Trophoblast cell (in vitro differentiated cells and primary cell): ENCODE measurements around the gene TAX1BP3.

Source experiments
- DNase-seq, 2 donors: peaks; one replicate each; pipeline ENCODE4 v3.0.0-alpha.2; 2016
- H2AFZ ChIP-seq: 2 replicates; pipeline ENCODE4 v1.6.1; 2013; ENCODE audit warnings: low read length, moderate library complexity, mild to moderate bottlenecking; ENCODE audit not compliant: insufficient read depth, poor library complexity
- H2AK5ac ChIP-seq: 2 replicates; pipeline ENCODE4 v1.6.1; 2013; ENCODE audit warnings: mild to moderate bottlenecking, low read length
- H2BK120ac ChIP-seq: 2 replicates; pipeline ENCODE4 v1.6.1; 2013; ENCODE audit warnings: low read length, mild to moderate bottlenecking, moderate library complexity; ENCODE audit not compliant: insufficient read depth, poor library complexity
- H2BK12ac ChIP-seq: 2 replicates; pipeline ENCODE4 v1.6.1; 2013; ENCODE audit warnings: mild to moderate bottlenecking, low read length, moderate library complexity
- H2BK5ac ChIP-seq: 2 replicates; pipeline ENCODE4 v1.6.1; 2013; ENCODE audit warnings: low read length, low read depth, moderate library complexity, mild to moderate bottlenecking; ENCODE audit not compliant: poor library complexity
- H3K14ac ChIP-seq: 2 replicates; pipeline ENCODE4 v1.6.1; 2013; ENCODE audit warnings: mild to moderate bottlenecking, low read length
- H3K18ac ChIP-seq: 2 replicates; pipeline ENCODE4 v1.6.1; 2013; ENCODE audit warnings: mild to moderate bottlenecking, low read length
- H3K23ac ChIP-seq: 2 replicates; pipeline ENCODE4 v1.6.1; 2013; ENCODE audit warnings: low read length
- H3K27ac ChIP-seq: 2 replicates; pipeline ENCODE4 v1.5.1; 2013; ENCODE audit warnings: low read depth, mild to moderate bottlenecking, inconsistent platforms, low read length, moderate library complexity
- H3K27me3 ChIP-seq: 2 replicates; pipeline ENCODE4 v1.6.1; 2013; ENCODE audit warnings: inconsistent platforms, mild to moderate bottlenecking, low read length, moderate library complexity; ENCODE audit not compliant: insufficient read depth
- H3K36me3 ChIP-seq, 2 experiments: 1 replicate in 1 of 2; 2 replicates in 1 of 2; pipeline ENCODE4 v1.6.1; 2013; ENCODE audit warnings: low read length in 2 of 2, mild to moderate bottlenecking in 2 of 2, moderate library complexity in 1 of 2; ENCODE audit not compliant: insufficient read depth in 2 of 2, control insufficient read depth in 1 of 2
- H3K4ac ChIP-seq: 2 replicates; pipeline ENCODE4 v1.6.1; 2013; ENCODE audit warnings: low read depth, mild to moderate bottlenecking, low read length, moderate library complexity
- H3K4me1 ChIP-seq, 2 experiments: 1 replicate in 1 of 2; 2 replicates in 1 of 2; pipeline ENCODE4 v1.6.1; 2013; ENCODE audit warnings: low read length in 2 of 2, mild to moderate bottlenecking in 2 of 2, moderate library complexity in 1 of 2; ENCODE audit not compliant: insufficient read depth in 2 of 2, control insufficient read depth in 1 of 2
- H3K4me2 ChIP-seq: 2 replicates; pipeline ENCODE4 v1.6.1; 2013; ENCODE audit warnings: inconsistent platforms, mild to moderate bottlenecking, low read length, moderate library complexity
- H3K4me3 ChIP-seq: 2 replicates; pipeline ENCODE4 v1.5.1; 2013; ENCODE audit warnings: mild to moderate bottlenecking, low read depth, low read length, inconsistent platforms
- H3K79me1 ChIP-seq: one replicate; pipeline ENCODE4 v1.6.1; 2013; ENCODE audit warnings: low read length
- H3K79me2 ChIP-seq: 2 replicates; pipeline ENCODE4 v1.6.1; 2013; ENCODE audit warnings: low read length, mild to moderate bottlenecking; ENCODE audit not compliant: control insufficient read depth, insufficient read depth, poor library complexity
- H3K9ac ChIP-seq: 2 replicates; pipeline ENCODE4 v1.6.1; 2013; ENCODE audit warnings: mild to moderate bottlenecking, low read length
- H3K9me3 ChIP-seq: 2 replicates; pipeline ENCODE4 v1.6.1; 2013; ENCODE audit warnings: low read depth, mild to moderate bottlenecking, control low read depth, inconsistent platforms, low read length; ENCODE audit not compliant: insufficient read depth
- H4K12ac ChIP-seq: 2 replicates; pipeline ENCODE4 v1.6.1; 2013; ENCODE audit warnings: low read depth, mild to moderate bottlenecking, low read length, moderate library complexity
- H4K8ac ChIP-seq: 2 replicates; pipeline ENCODE4 v1.6.1; 2013; ENCODE audit warnings: low read depth, mild to moderate bottlenecking, low read length, moderate library complexity
- H4K91ac ChIP-seq: one replicate; pipeline ENCODE4 v1.6.1; 2013; ENCODE audit warnings: low read depth, mild to moderate bottlenecking, low read length, moderate library complexity
- WGBS: extraction: QIAGEN DNeasy Blood & Tissue Kit; methylation state at CpG from one replicate; pipeline ENCODE4 v1.1.7; 2013; ENCODE audit warnings: missing lambda C conversion rate; ENCODE audit not compliant: insufficient read length, insufficient coverage; ENCODE audit errors: extremely low coverage; 5-methylcytosine and 5-hydroxymethylcytosine counted together

The TAX1BP3 gene

DNA sequence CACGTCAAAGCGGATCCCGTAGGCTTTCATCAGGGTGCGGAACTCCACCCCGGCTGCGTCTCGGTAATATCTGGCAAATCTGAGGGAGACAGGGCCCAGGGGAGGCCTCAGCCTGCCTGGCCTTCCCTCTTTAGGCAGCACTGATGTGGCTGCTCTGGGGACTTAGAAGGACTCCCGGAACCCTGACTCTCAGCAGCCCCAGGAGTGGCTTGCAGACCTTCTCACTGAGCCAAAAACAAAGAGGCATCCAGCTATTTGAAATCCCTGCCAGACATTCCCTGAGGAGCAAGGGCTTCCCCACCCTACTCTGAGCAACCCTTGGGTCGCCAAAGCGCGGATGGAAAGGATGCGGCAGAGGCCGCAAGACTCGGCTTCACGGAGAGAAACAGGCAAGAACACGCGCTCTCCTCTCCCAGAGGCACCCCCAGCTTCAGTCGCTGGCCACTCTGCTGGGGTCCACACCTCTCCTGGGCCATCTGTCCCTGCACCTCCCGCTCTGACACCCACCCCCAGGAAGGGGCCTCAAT lies 19.7 kb upstream of the TAX1BP3 start:
- Histone ChIP-seq H3K4me2 (no peak overlapping the region), H2BK5ac (no peak overlapping the region), H3K27me3 (no peaks in the 10 kb centered on the region), H3K18ac (no peak overlapping the region), H3K23ac (no peak overlapping the region), H2AK5ac (no peak overlapping the region), H2BK12ac (no peak overlapping the region), H4K12ac (no peak overlapping the region), H4K8ac (no peak overlapping the region), H3K9me3 (peaks cover 2% of the 10 kb centered on the region), H3K79me1 (no peaks in the 10 kb centered on the region), H3K4me3 (no peak overlapping the region), H4K91ac (no peak overlapping the region), H2BK120ac (no peak overlapping the region), H3K4me1 (no peaks in the 10 kb centered on the region), H3K27ac (no peak overlapping the region), H3K14ac (no peak overlapping the region), H3K9ac (no peak overlapping the region), H2AFZ (no peak overlapping the region), H3K79me2 (no peaks in the 10 kb centered on the region), H3K4ac (no peak overlapping the region), H3K36me3 (no peaks in the 10 kb centered on the region)
- no CpG with 5 or more reads among the region's 19 CpGs for WGBS
- DNase-seq = no peak

DNA sequence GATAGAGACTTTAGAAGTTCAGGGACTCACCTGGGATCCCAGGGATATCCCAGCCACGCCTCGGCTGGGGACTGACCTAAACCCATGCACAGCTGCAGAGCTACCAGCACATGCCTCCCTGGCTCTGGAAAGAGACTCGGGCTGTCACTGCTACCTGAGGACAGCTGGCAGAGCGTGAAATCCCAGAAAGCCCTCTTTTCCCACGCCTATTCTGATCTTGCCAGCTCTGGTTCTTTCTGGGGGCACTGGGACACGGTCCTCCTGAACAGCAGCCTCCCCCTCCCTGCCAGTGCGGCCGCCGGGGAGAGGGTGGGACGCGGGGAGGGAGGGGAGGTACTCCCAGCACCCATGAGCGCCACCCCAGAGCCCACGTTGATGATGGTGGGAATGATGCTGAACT lies 16.8 kb upstream of the TAX1BP3 start:
- no peaks in the 10 kb centered on the region for H3K36me3 ChIP-seq
- no peak overlapping the region for H4K8ac ChIP-seq
- no peak overlapping the region for H3K18ac ChIP-seq
- H2AK5ac ChIP-seq = no peak overlapping the region
- no peak overlapping the region for H3K9ac ChIP-seq
- no peak overlapping the region for H4K12ac ChIP-seq
- no peaks in the 10 kb centered on the region for H3K79me1 ChIP-seq
- H3K27me3 ChIP-seq = no peaks in the 10 kb centered on the region
- no CpG with 5 or more reads among the region's 13 CpGs for WGBS
- H3K4me3 ChIP-seq = no peak overlapping the region
- H2AFZ ChIP-seq = no peak overlapping the region
- H3K23ac ChIP-seq = no peak overlapping the region
- H3K4me2 ChIP-seq = no peak overlapping the region
- no peak overlapping the region for H4K91ac ChIP-seq
- H2BK120ac ChIP-seq = no peak overlapping the region
- no peak for DNase-seq
- H3K9me3 ChIP-seq = peaks cover 2% of the 10 kb centered on the region
- no peak overlapping the region for H3K4ac ChIP-seq
- H3K4me1 ChIP-seq = no peaks in the 10 kb centered on the region
- no peak overlapping the region for H3K14ac ChIP-seq
- H3K27ac ChIP-seq = no peak overlapping the region
- no peaks in the 10 kb centered on the region for H3K79me2 ChIP-seq
- no peak overlapping the region for H2BK5ac ChIP-seq
- no peak overlapping the region for H2BK12ac ChIP-seq

GRCh38 chr17:3683054-3683511 lies 14.7 kb upstream of the TAX1BP3 start:
- Histone ChIP-seq H3K79me2 (no peaks in the 10 kb centered on the region), H3K14ac (no peak overlapping the region), H2BK12ac (no peak overlapping the region), H3K27me3 (no peaks in the 10 kb centered on the region), H4K91ac (no peak overlapping the region), H2BK5ac (no peak overlapping the region), H4K12ac (no peak overlapping the region), H3K4me3 (no peak overlapping the region), H3K4ac (no peak overlapping the region), H3K9me3 (no peaks in the 10 kb centered on the region), H3K27ac (no peak overlapping the region), H2BK120ac (no peak overlapping the region), H3K9ac (no peak overlapping the region), H3K23ac (no peak overlapping the region), H3K79me1 (no peaks in the 10 kb centered on the region), H3K18ac (no peak overlapping the region), H3K4me2 (no peak overlapping the region), H2AK5ac (no peak overlapping the region), H3K4me1 (no peaks in the 10 kb centered on the region), H2AFZ (no peak overlapping the region), H4K8ac (no peak overlapping the region), H3K36me3 (no peaks in the 10 kb centered on the region)
- DNase-seq = peak in 1 of 2 donors; percentile 60
- WGBS = no CpG with 5 or more reads among the region's 10 CpGs

DNA sequence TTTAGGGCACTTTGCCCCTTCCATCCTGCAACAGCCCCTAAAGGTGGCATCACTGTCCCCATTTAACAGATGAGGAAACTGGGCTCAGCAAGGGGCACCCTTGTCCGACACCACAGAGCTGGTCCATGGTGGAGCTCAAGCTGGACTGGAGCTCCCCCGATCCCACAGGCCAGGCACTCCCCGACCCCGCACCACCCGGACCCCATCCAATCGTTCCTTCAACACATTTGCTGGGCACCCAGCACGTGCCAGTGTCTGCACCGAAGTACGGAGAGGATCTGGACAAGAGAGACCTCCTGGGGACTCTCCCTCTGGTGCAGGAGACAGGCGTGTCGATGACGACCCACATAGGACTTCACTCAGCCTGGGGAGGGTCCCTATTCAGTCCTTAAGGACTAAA lies 13.7 kb upstream of the TAX1BP3 start:
- Histone ChIP-seq H3K79me1 (no peaks in the 10 kb centered on the region), H2AFZ (no peak overlapping the region), H4K12ac (no peak overlapping the region), H2AK5ac (no peak overlapping the region), H3K18ac (no peak overlapping the region), H3K4me3 (no peak overlapping the region), H3K9me3 (no peaks in the 10 kb centered on the region), H3K27me3 (no peaks in the 10 kb centered on the region), H3K27ac (no peak overlapping the region), H3K4me1 (no peaks in the 10 kb centered on the region), H2BK120ac (no peak overlapping the region), H3K23ac (no peak overlapping the region), H3K14ac (no peak overlapping the region), H2BK5ac (no peak overlapping the region), H3K4me2 (no peak overlapping the region), H3K9ac (no peak overlapping the region), H3K79me2 (no peaks in the 10 kb centered on the region), H3K4ac (no peak overlapping the region), H3K36me3 (no peaks in the 10 kb centered on the region), H2BK12ac (no peak overlapping the region), H4K8ac (no peak overlapping the region), H4K91ac (no peak overlapping the region)
- no CpG with 5 or more reads among the region's 12 CpGs for WGBS
- no peak for DNase-seq
